HG02610 (cell line): Measurements from ENCODE around the gene RHOT1.
"Not testable (repeated sequence)": the region's sequence is repeated elsewhere in the genome, so short reads cannot be mapped to it uniquely, and the experiment has no call there.

ENCODE experiments used
- ATAC-seq: cut with Tn5 transposase; IDR thresholded peaks from one replicate; pipeline ENCODE4 v1.9.1; 2021; ENCODE audit warnings: mild to moderate bottlenecking, moderate library complexity; ENCODE audit not compliant: unreplicated experiment

The RHOT1 gene

GRCh38 chr17:32158870-32159585 is 16.7 kb downstream of the RHOT1 start:
- no peak for ATAC-seq

- no peak for ATAC-seq
These were observed 17.5 kb downstream of the RHOT1 start for GRCh38 chr17:32159586-32160438.

GRCh38 chr17:32160526-32160925 is 18.2 kb downstream of the RHOT1 start:
- ATAC-seq, result no peak

- no peak for ATAC-seq
These were observed 18.7 kb downstream of the RHOT1 start for GRCh38 chr17:32161029-32161428.

GRCh38 chr17:32161506-32162365 is 19.4 kb downstream of the RHOT1 start:
- no peak for ATAC-seq

GRCh38 chr17:32174889-32175288 is 32.6 kb downstream of the RHOT1 start:
- no peak for ATAC-seq

GRCh38 chr17:32178679-32179078 is 36.4 kb downstream of the RHOT1 start:
- not testable (repeated sequence) for ATAC-seq

GRCh38 chr17:32179103-32179502 is 36.8 kb downstream of the RHOT1 start:
- not testable (repeated sequence) for ATAC-seq

- not testable (repeated sequence) for ATAC-seq
These were observed 37.2 kb downstream of the RHOT1 start for GRCh38 chr17:32179526-32179925.

GRCh38 chr17:32180262-32180661 is 38.0 kb downstream of the RHOT1 start:
- ATAC-seq, result not testable (repeated sequence)

GRCh38 chr17:32185875-32186274 is 43.6 kb downstream of the RHOT1 start:
- no peak for ATAC-seq

- no peak for ATAC-seq
These were observed 45.0 kb downstream of the RHOT1 start for GRCh38 chr17:32187271-32187670.

GRCh38 chr17:32189343-32189742 is 47.0 kb downstream of the RHOT1 start:
- no peak for ATAC-seq

- no peak for ATAC-seq
These were observed 49.0 kb downstream of the RHOT1 start for GRCh38 chr17:32191306-32191705.

GRCh38 chr17:32192379-32192778 is 50.1 kb downstream of the RHOT1 start:
- ATAC-seq, result no peak

- no peak for ATAC-seq
These were observed 55.7 kb downstream of the RHOT1 start for GRCh38 chr17:32197987-32198386.

- ATAC-seq, result no peak
These were observed 64.6 kb downstream of the RHOT1 start for GRCh38 chr17:32206861-32207260.

- ATAC-seq, result no peak
These were observed 66.1 kb downstream of the RHOT1 start for GRCh38 chr17:32208436-32208835.

- no peak for ATAC-seq
These were observed 67.3 kb downstream of the RHOT1 start for GRCh38 chr17:32209608-32210007.

GRCh38 chr17:32211671-32212070 is 69.4 kb downstream of the RHOT1 start:
- ATAC-seq, result no peak

- no peak for ATAC-seq
These were observed 73.4 kb downstream of the RHOT1 start for GRCh38 chr17:32215696-32216095.
